Activated CD8-positive, alpha-beta memory T cell treated with anti-CD3 and anti-CD28 coated beads, Interleukin-2, amount 50 U/mL, for 24 hours (primary cell): ENCODE measurements around the gene RFX3.
A peak's percentile ranks its signal among the peaks of the same experiment; 100 is the strongest.

ENCODE experiments used
- DNase-seq: peaks from one replicate; pipeline ENCODE4 v3.0.0-alpha.2; 2020; ENCODE audit errors: extremely low read depth

RFX3 gene

DNA sequence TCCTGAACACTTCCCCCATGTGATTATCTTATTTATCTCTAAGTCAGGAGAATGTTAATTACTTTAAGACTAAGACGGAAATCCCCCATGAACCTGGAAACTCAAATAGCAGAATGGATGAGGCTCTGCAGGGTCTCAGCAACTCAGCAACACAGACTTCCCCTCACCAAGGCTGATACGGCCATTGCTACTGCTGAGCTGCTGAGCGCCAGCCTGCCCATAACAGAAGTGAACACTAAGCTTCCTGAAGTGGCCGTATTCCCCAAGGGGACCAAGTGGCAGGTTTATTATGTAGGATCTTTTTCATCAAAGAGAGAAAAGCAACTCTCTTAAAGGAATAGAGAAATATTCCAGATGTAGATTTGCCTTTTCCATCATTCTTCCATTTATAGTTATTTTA lies 311.1 kb downstream of the RFX3 start:
- no peak for DNase-seq

DNA sequence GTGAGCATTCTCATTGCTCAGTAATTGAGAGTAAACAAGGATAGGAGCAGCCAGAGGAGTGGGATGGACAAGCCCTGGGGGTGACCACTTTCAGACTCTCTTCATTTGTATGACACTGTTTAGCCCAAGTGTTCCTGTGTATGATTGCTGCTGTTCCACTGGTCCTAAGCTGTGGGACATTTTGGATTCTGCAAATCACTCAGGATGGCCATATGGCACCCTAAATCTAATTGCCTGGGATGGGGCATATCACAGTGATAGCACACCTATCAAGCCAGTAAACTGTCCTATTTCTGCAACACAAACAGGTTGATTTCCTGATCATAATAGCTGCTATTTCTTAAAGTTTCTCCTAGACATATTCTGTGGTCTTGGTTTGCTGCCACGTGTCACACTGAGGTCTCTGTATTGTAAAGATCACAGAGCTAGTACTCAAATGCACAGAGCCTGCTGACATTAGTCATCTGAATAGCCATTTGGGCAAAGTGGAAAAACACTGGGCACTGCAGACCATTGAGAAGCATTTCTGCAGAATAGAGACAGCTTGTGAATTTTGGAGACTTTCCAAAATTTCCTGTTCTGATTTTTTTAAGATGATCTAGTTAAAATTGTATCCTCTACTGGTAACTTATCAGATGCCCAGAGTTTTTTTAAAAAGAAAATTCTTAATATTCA lies 320.2 kb downstream of the RFX3 start:
- no peak for DNase-seq

DNA sequence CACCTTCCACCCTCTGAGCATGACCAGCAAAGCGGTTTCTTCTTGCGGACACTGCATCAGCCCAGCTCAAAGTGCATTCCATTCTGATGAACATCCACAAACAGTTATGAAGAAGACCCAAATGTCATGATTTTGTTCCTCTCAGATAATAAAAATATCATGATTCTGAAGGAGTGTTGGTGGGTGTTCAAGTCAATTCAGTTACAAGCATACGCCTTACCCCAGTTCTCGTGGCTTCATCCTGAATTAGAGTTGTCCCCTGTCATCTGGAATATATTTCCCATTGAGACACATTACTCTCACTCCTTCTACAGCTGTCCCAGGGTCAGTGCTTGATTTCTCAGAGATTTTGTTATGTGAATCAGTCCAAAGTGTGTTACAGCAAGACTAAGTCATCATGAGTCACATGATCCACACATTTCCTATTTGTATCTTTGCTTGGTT lies 325.4 kb downstream of the RFX3 start:
- no peak for DNase-seq

DNA sequence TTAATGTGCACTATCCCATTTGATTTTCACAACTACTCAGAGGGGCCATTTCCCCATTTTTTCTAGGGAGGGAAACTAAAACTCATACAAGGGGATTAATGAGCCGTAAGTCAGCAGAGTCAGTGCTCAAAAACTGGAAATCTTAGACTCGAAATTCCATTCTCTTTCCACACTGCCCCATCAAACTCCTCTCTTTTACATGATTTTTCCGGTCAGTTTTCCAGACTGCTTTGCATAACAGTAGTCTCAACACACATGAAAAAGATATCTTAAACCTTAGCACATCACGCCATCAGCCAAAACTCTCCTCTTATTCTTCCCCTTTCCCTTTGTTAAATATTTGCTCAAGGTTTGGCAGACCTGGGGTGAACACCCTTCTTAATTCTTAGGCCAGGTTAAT lies 332.0 kb downstream of the RFX3 start:
- no peak for DNase-seq

DNA sequence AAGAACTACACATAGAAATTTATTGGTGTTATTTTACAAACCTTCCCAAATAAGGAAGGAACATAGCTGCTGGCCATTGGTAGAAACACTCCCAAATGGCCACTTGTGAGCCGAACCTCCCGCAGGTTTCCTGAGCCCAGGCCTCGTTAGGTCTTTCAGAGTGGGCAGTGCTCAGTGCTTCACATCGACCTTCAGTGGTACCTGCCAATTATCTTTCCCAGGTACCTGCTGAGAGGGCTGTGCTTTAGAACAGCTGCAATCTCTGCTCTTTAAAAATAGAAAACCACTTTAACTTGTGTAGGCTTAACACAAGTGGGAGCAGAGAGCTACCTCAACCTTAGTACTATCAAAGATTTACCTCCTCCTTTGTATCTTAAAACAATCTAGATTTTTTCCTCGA lies 334.1 kb downstream of the RFX3 start:
- no peak for DNase-seq

DNA sequence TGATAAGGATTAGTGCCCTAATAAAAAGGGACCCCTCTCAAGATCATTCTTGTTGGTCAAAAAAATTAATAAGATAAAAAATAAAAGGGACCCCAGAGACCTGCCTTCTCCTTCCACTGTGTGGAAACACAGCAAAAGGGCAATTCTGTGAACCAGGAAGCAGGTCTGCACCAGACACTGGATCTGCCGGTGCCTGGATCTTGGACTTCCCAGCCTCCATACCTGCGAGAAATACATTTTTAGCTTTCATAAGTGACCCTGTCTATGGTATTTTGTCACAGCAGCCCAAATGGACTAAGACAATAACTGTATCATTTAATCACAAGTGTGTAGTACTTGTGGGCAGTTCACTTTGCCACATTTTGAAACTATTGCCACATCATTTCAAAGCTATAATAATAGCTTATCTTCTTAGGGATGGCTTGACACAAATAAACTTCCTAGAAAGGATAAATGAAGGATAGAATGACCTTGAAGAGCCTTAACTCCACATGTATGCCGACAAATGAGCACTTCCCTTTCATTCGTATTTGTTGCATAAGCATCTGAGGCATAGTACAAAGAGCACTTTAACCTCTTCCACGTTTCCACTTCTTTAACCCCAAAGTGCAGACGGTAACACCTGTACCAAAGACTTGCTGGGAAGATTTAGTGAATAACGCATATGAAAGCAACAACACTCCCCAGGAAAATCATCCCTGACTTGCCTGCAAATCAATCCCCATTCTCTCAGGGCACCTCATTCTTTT lies 336.5 kb downstream of the RFX3 start:
- DNase-seq: no peak

DNA sequence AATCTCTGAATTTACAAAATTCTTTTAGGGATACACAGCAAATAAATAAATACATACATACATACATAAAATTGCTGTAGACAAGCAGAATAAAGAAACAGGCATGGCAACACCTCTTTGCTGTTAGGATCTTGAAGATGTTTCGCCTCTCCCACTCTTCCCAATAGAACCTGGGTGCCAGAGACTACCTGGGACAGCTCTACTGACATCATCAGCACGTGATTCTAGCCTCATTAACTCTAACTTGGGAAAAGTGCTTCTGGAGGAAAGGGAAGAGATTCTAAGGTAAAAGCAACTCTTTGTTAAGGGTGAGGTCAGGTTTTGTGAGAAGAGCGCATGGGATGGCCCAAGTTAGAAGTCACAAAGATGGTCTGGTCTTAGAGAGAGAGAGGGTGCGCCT lies 339.1 kb downstream of the RFX3 start:
- DNase-seq: no peak

DNA sequence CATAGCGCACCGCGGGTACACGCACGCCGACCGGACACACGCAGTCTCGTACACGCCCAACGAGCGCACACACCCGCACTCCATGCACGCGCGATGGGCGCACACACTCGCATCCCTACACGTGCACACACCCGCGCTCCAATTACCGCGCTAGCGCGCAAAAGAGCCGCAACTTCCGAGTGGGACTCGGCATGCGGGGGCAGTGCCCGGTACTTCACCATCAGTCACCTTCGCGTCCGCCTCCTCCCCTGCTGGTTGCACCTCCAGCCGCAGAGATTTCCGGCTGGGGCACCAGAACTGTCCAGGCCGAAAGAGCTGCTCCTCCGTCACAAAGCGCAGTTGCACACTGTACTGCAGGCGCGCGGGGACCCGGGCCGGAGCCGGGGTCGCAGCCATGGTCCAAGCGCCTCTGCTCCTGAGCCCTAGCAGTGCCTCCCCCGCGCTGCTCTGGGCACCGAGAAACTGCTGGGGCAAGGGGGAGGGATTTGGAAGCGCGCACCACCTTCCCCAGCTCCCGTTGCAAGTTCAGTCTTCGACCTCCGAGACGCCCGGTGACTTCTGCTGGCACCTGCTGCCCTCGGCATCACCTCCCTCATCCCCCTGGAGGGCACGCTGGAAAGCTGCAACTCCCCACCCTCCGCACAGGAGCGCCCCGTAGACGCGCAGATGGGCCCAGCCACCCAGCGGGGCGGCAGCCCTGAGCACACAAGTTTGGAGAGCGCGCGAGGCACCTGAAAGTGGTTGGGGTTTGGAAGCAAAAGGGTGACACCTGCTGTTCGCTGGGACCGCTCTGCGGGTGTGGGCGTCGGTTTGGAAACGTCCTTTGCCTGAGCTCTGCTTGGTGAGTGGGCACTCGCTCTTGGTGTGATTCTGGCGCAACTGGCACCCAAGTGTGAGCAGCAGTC lies 344.5 kb downstream of the RFX3 start:
- peak; percentile 1 for DNase-seq

DNA sequence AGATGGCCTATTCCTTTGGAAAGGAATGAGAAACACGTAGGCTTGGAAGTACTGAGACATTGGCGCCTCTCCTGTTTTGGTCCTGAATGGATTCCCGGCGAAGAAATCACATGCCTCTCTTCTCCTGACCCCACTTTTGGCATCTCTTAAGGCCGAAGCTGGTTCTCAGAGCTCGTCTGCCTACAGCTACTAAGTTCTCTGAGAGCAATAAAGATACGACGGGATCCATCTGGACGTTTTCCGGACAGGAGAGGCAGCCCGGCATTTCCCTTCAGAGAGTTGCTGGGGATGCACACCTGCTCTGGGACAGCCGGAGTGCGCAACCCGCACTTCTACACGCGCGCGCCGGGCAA lies 345.1 kb downstream of the RFX3 start:
- DNase-seq: no peak

DNA sequence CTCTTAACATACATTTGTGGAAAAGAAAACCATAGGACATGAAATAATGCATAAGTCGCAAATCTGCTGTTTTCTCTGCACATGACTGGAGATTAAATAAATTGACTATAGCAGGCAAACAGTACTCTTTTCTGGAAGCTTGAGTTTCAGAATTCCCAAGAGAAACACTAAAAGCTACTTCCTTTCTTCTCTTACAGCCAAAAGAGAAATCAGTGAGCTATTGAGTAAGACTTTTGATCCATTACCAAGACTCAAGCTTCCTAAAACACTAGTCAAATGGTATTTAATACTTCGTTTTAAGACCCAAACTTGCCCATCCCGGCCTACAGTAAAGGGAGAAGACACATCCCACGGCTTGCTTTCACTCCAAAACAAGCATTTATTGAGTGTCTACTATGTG lies 346.1 kb downstream of the RFX3 start:
- DNase-seq: no peak

DNA sequence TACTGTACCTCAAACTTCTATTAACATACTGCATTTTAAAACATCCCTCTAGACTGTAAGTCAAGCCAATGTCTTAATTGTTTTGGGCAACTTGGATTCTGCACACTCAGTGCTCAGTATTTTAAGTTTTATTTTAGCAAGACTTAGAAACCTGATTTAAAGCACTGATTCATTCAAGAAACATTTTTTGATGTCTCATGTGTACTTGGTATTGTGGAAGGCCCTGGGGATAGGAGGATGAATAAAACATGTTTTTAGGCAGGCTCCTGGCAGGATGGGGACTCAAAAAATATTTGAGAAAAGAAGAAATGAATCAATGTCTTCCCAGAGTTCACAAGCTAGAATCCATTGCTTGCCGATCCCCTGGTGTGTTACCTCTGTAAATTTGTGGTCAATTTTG lies 347.9 kb downstream of the RFX3 start:
- DNase-seq: no peak

DNA sequence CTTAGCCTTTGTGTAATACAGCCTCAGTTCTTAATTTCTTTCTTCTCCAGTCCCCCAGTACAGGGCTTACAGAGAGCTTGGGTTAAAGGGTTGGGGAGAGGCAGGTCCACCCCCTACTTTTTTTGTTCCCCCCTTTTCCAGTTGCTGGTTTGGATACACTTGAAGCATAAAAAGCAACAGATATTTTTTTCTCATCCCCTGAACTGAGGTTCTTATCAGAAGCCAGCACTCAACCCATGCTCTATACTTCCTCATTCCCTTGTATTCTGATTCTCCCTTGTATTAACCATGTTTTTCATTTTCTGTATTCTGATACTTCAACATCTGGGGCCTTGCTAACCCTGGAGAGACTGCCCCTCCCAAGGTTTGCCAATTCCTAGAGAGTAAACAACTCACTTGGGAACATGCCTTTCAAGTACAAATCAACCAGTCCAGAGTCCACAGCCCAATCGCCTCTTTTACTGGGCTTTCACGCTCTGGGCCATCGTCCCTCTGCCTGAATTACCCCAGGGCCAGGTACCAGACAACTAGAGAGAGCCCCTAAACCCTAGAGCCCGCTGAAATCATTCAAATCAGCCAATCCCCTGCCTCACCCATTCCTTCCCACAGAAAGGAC lies 348.5 kb downstream of the RFX3 start:
- DNase-seq: no peak

DNA sequence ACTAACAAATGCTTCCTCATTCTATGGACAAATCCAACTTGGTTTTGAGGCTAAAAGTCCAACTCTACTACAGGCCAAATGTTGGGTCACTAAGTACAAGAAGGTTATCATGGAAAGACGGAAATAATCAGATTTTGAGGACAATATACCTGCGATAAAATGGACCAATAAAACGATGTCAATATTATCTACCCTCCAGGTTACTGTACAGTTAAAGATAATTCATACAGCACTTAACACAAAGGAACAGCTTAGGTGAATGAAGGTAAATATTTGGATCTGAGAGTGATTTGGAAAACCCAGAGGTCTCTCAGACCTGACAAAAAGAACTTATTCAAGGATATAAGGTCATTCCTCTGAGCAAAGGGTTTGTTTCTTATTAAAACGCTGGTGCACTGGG lies 352.4 kb downstream of the RFX3 start:
- no peak for DNase-seq

DNA sequence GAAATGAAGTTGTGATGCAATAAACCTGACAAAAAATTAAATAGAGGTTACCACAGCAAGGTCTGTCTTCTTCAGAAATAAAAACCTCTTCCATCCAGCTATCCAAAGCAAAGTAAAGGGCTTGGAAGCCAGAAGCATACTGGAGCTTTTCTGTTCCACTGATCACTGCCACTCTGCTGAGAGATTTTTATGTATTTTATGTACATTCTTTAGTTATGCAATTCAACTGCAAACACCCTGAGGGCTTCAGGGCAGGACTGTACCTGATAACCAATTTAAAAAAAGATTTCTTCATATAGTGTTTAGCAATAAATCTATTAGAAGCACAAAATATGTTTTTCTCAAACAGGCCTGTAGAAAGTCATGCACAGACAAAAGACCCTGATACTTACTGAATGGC lies 355.0 kb downstream of the RFX3 start:
- no peak for DNase-seq
